HCEC 1CT (cell line): ENCODE results near the gene TANC2.
A peak's percentile ranks its signal among the peaks of the same experiment; 100 is the strongest.
"Not testable (repeated sequence)": the region's sequence is repeated elsewhere in the genome, so short reads cannot be mapped to it uniquely, and the experiment has no call there.

ENCODE experiments used
- DNase-seq: peaks from one replicate; pipeline ENCODE4 v3.0.0-alpha.2; 2017

Gene TANC2

DNA sequence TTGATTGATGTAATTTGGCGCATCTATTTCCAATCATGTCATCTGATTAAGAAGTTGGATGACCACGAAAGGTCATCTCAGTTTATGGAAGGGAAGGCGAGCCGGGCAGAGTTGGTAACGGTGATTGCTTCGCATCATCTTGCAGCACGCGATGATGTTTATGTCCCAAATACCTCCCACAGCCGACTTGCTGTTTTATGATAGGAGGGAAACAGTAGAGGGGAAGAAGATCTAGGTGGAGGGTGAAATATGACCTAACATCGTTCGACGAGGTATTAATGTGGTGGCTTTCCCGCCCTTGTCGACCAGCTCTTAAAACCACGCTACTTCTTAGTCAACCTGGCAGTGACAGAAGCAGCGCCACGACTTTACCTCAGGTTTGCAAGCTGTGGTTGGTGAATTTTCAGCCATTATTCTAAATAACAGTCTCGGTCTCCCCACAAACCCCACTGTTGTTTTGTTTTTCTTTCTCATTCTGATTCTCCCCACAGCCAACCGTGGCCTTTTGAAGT lies 805 bp upstream of the TANC2 start:
- DNase-seq, result no peak

DNA sequence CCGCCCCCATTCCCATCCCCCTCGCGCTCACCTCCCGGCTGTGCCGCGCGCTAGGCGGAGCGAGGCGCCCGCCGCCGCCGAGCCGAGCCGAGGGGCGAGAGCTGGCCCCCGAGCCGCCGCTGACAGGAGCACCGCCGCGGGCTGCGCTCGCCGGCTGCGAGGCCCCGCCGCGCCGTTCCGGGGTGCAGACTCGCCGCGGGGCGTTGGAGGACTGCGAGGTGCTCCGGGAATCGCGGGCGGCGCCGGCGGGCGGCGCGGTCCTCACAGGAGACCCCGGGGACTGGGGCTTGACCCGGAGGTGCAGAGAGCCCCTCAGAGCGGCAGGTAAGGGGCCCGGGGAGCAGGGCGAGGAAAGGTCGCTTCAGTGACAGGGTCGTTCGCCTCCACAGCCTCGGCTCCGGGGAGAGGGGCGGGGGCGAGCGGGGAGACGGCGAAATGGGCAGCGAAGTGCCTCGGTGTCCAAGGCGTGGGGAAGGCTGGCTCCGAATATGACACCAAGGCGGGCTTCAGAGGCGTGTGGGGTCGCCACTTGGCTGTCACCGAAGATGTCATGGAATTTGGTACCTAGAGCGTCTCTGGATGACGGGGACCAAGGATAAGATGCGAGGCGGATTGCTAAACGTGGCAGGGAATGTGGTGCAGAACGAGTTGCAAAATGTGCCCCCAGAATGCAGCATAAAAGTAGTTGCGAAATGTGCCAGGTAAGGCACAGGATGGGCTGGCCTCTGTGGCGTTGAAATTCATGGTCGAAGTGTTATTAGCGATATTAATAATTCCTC lies 580 bp downstream of the TANC2 start:
- DNase-seq, result peak; percentile 30

DNA sequence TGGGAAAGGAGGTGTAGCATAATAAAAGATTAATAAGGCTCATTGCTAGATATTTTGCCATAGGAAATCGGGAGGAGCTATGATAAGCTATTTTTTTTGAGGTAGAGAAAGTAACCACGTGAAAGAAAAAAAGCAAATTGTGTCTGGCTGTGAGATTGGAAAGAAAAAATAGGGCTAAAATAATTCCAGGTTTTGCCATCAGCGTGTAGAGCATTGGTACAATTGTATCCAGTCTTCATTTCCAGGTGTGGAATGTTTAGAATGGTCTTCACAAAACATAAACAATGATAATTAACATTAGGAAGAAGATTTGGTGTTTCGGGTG lies 1.1 kb downstream of the TANC2 start:
- no peak for DNase-seq

DNA sequence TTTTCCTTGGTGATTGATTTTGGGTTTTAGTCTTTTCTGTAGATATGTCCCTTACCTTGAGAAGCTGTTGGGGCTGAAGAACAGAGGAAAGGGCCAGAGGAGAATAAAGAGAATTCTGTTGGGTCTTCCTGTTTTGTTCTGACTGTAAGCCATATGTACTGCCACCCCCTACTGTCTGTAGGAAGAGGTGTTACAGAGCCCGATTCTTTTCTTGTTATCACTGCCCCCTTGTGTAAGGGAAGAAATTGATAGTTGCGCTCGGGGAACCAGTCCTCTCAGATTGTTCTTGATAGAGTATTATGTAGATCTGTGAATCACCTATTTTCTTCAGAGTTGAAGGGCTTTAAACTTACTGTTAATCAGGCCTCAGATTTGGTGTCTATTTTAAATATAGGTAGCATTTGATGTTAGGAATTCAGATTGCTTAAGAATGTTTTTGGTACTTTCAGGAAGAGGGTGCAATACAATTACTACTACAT lies 2.4 kb downstream of the TANC2 start:
- DNase-seq, result peak; percentile 93

DNA sequence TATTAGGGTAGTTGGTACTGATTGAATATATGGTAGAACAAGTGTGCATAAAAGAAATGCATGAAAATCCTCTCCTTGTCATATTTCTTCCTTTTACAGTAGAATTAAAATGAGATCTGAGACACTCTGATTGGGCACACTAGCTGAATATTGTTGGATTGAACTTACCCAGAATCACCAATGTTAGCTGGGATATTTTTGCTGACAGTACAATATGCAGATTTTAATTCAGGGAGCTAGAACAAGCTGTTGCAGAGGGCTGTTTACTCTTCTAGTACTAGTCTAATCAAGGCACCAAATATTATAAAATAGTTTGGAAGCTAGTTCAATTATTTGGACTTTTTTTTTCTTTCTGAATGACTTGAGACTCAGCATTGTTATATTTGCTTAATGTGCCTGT lies 4.6 kb downstream of the TANC2 start:
- no peak for DNase-seq

DNA sequence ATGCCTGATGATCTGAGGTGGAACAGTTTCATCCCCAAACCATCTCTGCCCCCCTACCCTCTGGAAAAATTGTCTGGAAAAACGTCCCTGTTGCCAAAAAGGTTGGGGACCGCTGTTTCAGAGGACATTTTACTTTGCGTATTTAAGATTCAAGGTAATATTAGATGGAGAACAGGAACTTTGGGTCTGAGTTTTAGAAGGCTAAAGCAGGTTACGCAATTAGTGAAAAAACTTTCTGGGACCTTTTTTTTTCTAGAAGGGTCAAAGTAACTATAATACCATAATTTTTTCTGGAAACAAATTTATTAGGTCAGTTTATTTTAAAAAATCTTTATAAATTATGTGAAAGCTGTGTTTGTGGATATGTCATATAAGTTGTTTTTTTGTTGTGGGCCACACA lies 5.8 kb downstream of the TANC2 start:
- no peak for DNase-seq

DNA sequence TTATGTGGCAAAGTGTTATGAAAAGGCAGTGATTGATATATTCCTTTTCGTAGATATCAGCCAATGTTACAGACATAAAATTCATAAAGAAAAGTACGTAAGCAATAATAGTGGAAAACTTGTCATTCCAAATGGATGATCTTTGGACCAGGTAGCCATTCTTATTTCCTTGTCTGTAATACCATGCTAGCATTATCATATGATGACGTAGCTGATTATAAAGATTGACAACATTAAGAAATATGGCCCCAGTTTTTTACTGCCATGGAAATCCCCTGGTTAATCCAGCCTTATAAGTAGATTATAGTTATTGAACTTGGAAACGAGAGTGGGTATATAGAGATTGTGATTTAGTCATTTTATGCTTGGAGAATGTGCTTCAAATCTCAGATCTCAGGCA lies 8.8 kb downstream of the TANC2 start:
- DNase-seq, result no peak

DNA sequence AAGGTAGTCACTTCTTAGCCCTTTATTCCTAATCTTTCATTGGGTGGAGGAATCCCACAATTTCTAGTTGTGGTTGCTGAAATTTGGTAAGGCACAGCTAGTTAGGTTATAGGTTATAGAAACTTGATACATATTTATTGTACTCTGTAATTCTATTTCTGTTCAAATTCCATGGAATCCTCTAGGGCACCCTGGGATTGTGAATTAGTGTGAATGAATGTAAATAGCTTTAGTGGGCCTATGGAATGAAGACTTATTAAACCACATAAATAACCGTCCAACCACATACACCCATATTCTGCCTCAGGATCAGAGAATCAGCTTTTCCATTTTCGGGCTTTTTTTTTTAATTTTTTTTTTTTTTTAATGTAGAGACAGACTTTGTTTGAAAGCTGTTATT lies 9.2 kb downstream of the TANC2 start:
- DNase-seq, result no peak

DNA sequence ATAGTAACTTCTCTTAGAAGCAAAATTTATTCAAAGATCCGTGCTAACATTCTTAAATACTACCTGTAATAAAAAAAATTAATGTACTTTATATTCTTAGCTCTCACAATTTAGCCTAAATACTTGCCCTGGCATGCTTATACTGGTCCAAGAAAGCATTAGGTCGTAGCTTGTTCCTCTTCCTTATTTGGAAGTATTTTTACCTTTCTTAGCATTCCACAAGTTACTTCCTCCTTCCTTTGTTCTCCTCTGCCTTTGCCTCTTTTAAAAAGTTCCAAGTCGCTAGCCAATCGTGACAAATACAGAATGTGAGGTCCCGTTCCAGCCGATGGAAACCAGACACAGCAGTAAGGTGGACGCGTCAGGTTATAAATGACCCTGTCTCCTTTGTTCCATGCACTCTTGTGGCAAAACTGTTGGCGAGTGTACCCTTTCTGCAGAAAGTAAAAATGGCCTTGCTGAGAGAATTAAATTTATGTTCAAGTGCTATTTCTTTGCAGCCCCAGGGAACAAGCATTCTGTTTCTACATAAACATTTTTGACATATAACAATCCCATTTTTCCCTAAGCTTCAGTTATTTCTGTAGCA lies 10.7 kb downstream of the TANC2 start:
- DNase-seq, result not testable (repeated sequence)

DNA sequence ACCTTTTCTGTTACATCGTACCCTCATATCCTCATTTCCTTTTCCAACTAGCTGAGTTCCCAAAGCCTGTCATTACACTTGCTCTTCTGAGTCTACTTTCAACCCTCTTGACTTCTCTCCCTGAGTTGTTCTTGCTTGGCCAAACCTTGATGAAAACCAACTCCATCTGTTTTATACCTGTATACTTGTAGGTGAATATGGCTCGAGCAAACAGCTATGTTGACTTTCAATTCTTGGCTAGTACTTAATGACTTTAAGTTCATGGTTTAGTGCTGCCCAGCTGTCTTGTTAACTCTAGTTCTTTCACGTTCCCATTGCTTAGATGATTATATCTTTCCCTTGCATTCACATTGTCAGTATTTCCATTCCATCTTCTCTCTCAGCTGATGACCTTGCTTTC lies 14.8 kb downstream of the TANC2 start:
- DNase-seq, result no peak

DNA sequence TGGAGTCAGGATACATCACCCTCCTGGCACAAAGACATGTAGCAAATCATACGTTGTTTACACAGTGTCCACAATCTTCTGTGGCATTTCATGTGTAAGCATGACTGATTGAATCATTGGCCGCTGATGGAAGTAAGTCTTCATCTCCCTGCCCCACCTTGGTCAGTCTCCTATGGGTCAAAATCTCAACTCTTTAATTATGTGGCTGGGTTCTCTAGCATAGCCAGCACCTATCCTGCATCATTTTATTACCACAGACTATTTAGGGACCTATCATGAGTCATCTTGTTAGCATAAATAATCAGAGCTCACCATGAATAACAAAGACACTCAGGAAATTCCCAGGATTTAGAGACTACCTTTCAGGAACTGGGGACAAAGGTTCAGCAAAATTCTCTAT lies 15.9 kb downstream of the TANC2 start:
- peak; percentile 67 for DNase-seq

DNA sequence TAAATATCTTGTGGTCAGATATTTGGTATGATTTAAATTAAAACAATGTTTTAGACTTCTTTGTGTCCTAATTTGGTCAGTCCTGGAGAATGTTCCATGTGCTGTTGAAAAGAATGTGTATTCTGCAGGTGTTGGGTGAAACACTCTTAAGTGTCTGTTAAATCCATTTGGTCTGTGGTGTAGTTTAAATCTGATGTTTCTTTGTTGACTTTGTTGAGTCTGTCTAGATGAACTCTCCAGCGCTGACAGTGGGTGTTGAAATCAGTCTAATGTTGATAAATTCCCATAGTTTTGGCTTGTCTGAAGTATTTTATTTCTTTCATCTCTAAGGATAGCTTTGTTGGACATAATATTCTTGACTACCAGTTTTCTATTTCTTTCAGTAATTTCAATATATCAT lies 18.8 kb downstream of the TANC2 start:
- DNase-seq, result no peak

DNA sequence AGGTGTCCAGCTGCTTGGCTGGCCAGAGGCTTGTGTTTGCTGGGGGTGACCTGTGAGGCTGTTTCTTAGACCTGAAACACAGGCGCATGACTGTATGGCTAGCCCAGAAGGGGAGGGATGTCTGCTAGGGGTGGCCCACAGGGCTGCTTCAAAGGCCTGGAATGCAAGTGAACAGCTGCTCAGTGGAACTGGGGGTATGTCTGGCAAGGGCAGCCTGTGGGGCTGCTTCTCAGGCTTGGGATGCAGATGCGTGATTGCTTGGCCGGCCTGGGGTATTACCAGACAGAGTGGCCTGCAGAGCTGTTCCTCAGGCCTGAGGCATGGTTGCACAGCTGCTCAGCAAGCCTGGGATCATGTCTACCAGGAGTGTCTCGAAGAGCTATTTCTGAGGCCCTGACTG lies 20.5 kb downstream of the TANC2 start:
- no peak for DNase-seq

DNA sequence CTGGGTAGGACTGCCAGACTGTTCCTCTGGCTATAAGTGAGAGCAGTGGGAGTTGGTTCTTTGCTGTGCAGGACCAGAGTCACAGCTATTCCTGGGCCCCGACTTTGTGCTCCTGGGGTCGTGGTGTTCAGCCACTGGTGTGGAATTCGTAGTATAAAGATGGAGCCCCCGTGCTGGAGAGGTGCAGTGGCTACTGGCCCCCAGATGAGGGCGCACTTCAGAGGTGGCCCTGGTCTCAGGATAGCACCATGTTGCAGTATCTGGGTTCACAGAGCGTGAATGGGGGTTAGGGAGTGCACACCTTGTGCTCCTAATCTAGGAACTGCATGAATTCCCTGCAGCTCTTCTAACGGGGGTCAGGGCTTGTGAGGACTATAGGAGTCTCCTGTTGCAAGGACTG lies 21.1 kb downstream of the TANC2 start:
- DNase-seq, result no peak

DNA sequence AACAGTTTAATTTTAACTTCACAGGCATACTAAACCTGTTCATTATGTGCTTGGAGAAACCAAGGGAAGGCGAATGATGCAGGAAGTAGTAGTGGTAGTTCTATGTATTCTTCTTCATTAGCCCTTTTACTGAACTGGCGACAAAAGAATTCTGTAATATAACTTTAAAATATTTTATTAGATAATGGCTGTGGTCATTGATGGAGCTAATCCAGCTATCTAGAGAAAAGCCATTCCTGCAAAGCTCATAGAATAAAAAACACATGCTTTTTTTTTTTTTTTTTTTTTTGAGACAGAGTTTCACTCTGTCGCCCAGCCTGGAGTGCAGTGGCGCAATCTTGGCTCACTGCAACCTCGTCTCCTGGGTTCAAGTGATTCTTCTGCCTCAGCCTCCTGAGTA lies 23.5 kb downstream of the TANC2 start:
- no peak for DNase-seq

DNA sequence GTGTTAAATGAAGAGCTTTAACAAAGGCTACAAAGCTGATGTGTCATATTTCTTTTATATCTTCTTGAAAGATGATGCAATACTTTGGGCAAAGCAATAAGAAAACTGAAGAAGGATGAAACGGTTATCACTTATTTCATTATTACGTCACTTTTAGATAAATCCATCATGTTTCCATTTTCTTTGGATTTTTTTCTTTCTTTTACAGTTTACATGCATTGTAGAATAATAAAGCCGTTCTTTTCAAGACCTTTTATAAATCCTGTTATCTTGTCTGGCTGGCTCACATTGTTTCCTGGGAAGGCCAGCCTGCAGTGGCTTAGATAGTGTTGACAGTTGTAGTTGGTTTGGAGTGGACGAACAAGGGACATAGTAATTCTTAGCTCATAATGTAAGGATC lies 28.9 kb downstream of the TANC2 start:
- peak; percentile 27 for DNase-seq

DNA sequence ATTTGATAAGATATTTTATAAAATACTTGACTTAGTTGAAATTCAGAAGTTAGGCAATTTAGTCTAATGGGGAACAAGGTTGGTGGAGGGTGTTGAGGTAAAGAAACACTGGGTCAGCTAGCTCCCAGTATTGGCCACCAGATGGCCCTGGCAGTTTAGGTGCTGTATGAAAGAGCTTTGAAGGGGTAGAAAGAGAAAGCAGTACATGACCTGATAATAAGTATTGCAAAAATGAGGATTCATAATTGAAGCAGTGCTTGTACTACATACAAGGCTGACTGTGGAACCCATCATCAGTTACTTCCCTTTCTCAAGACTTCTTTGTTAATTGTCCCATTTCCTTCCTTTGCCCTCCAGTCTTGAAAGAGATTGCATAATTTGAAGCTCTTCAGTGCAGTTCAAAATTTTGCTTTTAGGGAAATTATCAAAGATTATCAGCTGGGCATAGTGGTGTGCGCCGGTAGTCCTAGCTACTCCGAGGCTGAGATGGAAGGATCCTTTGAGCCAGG lies 29.4 kb downstream of the TANC2 start:
- DNase-seq, result peak; percentile 48

DNA sequence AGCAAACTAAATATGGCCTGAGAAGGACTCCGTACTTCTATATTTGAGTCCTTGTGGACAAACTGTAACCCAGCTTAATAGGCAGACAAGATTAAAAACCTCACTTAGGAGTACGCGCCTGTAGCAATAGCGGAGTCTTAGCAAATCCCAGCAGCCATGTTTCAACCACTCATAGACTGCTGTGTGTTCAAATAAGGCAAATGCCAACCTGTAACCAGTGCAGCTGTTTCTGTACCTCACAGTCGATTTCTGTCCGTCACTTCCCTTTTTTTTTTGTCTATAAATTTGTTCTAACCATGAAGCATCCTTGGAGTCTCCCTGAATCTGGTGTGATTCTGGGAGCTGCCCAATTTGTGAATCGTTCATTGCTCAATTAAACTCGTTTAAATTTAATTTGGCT lies 30.2 kb downstream of the TANC2 start:
- DNase-seq, result no peak

DNA sequence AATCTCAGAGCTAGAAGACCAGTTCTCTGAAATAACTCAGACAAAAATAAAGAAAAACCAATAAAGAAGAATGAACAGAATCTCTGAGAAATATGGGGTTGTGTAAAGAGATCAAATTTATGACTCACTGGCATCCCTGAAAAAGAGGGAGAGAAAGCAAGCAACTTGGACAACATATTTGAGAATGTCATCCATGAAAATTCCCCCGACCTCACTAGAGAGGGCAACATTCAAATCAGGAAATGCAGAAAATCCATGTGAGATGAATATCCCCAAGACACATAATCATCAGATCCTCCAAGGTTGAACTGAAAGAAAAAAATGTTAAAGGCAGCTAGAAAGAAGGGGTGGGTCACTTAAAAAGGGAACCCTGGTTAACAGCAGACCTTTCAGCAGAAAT lies 32.1 kb downstream of the TANC2 start:
- DNase-seq, result peak; percentile 18

DNA sequence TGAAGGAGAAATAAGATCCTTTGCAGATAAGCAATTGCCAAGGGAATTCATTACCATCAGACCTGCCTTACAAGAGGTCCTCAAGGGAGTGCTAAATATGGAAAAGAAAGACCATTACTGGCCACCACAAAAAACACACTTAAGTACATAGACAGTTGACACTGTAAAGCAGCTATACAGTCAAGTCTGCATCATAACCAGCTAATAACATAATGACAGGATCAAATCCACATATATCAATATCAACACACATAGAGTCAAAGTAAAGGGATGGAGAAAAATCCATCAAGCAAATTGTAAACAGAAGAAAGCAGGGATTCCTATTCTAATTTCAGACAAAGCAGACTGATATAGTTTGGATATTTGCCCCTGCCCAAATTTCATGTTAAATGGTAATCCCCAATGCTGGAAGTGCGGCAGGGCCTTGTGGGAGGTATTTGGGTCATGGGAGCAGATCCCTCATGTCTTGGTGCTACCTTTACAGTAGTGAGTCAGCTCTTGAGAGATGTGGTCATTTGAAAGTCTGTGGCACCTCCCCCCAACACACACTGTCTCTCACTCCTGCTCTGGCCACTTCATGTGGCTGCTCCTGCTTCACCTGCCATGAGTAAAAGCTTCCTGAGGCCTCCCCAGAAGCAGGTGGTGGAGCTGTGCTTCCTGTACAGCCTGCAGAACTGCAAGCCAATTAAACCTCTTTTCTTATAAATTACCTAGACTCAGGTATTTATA lies 32.8 kb downstream of the TANC2 start:
- no peak for DNase-seq

DNA sequence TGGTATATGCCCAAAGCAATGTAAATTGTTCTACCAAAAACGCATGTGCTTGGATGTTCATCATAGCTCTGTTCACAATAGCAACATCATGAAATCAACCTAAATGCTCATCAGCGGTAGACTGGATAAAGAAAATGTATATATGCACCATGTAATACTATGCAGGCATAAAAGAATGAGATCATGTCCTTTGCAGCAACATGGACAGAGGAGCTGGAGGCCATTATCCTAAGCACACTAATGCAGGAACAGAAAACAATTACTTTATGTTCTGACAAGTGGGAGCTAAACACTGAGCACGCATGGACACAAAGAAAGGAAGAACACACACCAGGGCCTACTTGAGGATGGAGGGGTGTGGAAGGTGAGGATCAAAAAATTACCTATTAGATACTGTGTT lies 33.7 kb downstream of the TANC2 start:
- DNase-seq, result no peak

DNA sequence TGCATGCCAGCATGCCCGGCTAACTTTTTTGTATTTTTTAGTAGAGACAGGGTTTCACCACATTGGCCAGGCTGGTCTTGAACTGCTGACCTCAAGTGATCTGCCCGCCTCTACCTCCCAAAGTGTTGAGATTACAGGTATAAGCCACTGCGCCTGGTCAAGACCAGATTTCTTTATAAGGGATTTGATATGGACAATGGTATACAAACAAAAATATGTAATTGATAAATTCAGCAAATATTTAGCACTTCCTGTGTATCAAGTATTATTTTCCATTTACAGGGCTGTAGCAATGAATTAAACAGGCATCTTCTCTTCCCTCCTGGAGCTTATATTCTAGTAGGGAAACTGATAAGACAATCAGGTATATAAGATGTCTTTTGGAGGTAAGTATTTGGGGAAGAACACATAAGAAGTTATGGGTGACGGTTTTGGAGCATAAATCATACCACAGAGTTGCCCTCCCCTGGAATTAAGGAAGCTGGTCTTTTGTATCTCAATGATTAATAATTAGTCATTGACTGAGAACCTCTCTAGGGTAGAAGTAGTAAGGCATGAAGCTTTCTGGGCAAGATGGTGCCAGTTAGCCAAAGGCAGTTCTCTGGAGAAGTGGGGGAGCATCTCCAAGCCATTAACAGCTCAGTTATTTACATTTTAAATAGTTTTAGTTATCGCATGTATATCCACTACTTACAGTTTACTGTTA lies 35.8 kb downstream of the TANC2 start:
- peak; percentile 23 for DNase-seq

DNA sequence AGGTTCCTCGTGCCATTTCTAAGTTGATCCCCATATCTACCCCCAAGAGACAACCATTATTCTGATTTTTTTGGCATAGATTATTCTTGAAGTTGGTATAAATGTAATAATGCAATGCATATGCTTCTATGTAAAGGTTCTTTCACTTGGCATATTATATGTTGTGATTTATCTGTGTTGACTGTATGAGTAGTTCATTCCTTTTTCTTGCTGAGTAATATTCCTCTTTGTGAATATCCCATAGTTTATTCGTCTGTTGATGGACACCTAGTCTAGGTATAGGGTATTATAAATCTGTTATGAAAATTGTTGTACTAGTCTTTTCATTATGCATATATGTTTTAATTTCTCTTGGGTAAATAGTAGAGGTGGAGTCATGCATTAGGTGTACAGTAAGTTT lies 36.6 kb downstream of the TANC2 start:
- DNase-seq, result no peak
